GM19468 (cell line): ENCODE results near the gene NPM1.
"Not testable (repeated sequence)": the region's sequence is repeated elsewhere in the genome, so short reads cannot be mapped to it uniquely, and the experiment has no call there.

ENCODE experiments used
- ATAC-seq: cut with Tn5 transposase; IDR thresholded peaks from one replicate; pipeline ENCODE4 v1.9.1; 2021; ENCODE audit warnings: mild to moderate bottlenecking, moderate library complexity, moderate number of reproducible peaks; ENCODE audit not compliant: unreplicated experiment; ENCODE audit errors: extremely low read depth

Gene NPM1

GRCh38 chr5:171409164-171410136, 21.8 kb downstream of the NPM1 start:
- ATAC-seq = no peak

DNA sequence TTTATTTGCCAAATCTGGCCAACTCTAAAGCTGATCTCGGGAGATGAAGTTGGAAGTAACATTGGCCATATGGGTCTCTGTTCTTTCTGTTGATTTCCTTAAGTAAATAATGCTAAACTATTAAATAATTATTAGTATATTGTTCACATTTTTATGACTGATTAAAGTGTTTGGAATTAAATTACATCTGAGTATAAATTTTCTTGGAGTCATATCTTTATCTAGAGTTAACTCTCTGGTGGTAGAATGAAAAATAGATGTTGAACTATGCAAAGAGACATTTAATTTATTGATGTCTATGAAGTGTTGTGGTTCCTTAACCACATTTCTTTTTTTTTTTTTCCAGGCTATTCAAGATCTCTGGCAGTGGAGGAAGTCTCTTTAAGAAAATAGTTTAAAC, 22.5 kb downstream of the NPM1 start:
- no peak for ATAC-seq

- ATAC-seq = no peak
Measured at GRCh38 chr5:171412186-171412585, 24.5 kb downstream of the NPM1 start.

DNA sequence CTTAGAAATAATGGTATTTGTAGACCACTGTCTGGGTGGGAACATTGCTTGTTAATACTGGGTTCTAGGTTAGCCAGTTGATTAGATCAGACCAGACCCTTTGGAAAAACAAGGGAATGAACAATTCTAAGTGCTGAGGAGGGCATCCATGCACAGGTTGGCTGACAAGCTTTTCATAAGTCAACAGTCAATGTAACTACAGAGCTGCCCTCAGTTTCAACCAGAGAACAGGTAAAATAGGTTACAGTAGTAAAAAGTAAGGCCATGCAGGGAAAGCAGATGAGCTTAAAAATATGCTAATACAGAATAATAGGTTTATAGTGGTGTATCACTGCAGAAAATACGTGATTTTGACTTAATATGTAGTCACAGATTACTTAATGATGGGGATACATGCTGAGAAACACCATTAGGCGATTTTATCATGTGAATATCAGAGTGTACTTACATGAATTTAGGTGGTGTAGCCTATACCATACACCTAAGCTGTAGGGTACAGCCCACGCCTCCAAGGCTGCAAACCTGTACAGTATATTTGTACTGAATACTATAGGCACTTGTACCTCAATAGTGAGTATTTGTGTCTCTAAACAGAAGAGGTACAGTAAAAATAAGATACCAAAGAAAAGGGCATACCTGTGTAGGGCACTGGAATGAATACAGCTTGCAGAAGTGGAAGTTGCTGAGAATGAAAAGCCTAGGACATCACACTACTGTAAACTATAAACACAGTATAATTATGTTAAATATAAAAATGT, 25.7 kb downstream of the NPM1 start:
- ATAC-seq = no peak

DNA sequence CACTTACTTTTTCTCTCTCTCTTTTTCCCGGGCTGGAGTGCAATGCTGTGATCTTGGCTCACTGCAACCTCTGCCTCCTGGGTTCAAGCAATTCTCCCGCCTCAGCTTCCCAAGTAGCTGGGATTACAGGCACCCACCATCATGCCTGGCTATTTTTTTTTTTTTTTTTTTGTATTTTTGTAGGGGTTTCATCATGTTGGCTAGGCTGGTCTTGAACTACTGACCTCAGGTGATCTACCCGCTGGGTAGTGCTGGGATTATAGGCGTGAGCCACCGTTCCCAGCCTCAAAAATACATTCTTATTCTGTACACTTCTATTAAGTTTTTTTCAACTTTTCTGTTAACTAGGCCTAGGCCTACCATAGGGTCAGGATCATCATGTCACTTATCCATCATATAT, 26.3 kb downstream of the NPM1 start:
- not testable (repeated sequence) for ATAC-seq

DNA sequence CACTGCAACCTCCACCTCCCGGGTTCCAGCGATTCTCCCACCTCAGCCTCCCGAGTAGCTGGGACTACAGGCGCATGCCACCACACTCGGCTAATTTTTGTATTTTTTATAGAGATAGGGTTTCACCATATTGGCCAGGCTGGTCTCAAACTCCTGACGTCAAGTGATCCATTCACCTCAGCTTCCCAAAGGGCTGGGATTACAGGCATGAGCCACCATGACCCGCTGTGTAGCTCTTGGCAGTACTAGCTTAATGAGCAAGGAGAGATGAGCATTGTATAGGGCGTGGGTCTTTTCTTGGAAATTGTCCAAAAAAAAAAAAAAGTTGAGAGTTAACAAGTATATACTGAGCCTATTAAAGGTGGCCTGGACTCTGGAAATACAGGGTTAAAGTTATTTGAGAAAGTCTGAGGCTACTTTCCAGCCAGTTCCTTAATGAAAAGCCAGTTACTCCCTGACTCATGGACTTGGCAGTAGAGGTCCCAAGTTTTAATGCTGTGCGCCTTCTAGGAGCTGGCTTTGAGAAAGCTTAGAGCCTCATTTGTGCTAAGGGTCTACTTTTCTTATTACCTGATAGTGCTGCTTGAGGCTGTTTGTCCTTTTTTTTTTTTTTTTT, 27.6 kb downstream of the NPM1 start:
- no peak for ATAC-seq

- no peak for ATAC-seq
Measured at GRCh38 chr5:171416160-171417049, 28.8 kb downstream of the NPM1 start.

DNA sequence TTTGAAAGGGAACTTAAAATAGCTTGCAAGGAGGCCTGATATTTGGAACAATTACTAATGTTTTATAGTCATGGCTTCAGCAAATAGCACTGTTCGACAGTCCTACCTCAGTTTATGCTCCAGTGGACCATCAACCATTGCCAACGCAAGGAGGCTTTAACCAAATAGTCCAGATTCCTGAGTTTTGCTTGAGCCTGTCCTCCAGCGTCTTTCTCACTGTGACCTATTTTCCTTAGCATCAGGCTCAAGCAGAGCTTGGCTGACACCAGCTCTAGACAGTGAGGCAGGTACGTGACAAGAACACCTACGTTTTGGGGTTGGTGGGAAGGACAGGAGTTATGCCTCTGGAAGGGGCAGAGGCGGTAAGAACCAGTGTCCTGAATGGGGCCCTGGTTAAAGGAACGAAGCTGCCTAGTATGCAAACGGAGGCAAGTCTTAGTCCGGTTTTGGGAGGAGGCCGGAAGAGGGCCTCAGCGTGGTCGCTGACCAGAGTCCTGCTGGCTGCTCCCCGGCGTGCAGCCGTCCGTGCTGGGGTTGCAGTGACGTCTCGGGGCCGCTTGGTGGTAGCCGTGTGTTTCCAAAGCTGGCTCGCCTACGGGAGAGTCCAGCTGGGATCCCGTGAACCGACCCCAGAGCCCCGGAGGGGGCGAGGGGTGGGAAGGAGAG, 30.8 kb downstream of the NPM1 start:
- ATAC-seq = no peak

DNA sequence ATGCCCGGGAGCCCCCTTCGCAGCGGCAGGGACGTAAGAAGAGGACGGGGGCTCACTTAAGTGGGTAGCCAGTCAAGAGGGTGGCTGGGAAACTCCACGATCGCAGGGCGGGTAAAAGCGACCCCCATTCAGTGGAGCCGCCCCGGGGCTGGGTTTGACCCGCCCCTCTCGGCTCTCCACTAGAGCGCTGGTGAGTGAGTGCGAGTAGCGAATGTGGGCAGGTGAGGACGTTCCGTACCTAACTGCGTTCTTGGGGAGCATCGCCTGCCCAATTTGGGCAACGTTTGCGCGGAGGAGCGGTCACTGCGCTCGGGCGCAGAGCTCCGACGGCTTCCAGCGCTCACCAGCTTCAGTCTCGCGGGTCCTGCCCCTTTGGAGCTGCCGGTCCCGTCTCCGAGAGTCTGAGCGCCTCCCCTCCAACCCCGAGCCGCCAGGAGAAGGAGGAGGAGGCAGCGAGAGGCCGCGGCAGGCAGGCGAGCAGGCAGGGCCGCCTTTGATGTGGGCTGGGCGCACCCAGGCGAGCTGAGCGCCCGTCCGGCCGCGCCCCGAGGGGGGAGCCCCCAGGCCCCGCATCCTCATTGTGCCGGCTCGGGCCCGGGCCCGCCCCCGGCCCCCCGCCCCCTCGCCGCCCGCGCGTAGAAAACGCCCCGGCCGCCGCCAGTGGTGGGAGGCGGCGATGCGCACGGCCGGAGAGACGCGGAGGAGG, 31.5 kb downstream of the NPM1 start, which contains the start of gene FGF18:
FGF18 (plus strand) TSS at position 666 of the 706 bp plus-strand sequence. CDS start 553 bp downstream, outside the sequence.
- ATAC-seq = no peak

- no peak for ATAC-seq
Measured at GRCh38 chr5:171419688-171420430, 32.2 kb downstream of the NPM1 start.

- ATAC-seq = no peak
Measured at GRCh38 chr5:171420431-171421241, 33.0 kb downstream of the NPM1 start.

- no peak for ATAC-seq
Measured at GRCh38 chr5:171421331-171422262, 33.9 kb downstream of the NPM1 start.

- no peak for ATAC-seq
Measured at GRCh38 chr5:171422495-171422894, 34.8 kb downstream of the NPM1 start.

DNA sequence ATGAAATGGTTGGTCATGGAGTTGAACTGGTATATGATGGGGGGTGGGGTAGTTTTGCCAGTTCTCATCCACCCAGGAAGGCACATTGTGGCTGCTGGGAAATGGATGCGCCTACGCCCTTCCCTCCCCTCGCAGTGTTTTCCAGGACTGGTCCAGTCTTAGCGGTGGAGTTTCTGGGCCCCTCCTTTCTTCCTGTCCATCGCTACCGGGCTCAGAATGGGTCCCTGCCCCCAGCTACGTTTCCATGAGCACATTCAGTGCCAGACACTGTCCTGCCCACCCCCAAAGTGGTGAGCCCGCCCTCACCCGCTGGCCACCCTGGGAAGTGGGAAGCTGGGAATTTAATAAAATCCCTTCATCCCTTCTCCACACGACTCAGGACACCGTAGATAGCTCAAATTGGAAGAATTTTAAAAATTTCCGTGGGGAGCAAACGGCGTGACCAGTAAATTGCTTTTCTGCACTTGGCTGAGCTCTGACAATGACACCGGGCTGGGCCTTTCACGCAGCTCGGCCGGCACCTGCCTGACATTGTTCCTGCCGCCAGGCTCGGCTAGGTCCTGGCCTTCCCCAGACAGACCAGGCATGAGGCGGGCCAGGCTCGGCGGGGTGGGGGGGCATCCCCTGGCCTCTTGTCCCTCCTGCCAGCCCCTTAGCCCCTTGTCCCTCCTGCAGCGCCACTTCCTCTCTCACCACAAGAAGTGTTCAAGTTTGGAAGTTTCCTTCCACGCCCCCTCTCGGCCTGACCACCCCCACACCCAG, 35.4 kb downstream of the NPM1 start:
- no peak for ATAC-seq

DNA sequence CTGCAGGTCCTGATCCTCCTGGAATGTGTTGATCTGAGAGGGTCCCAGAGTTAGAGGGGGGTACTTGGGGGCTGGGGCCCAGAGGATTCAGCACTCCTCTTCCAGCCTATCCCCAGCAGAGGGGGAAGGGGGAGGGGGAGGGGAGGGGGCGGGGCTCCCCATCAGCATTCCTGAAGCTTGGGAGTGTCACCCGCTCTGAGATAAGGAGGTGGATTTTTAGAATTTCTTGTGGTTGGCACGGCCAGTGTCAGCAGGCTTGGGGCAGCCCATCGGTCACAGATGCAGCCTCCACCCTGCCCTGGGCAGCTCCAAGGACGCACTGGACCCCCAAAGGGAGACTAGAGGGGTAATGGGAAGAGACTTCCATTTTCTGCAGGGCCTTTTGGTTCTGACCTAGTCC, 37.1 kb downstream of the NPM1 start:
- no peak for ATAC-seq
